Brain microvascular endothelial cell (primary cell): ENCODE results near the gene DPF3.

Experiments
- DNase-seq: peaks from one replicate; pipeline ENCODE4 v3.0.0-alpha.2; 2020
- H3K27ac ChIP-seq: fragments of 250-450 bp; sonication (Bioruptor Pico); 2 replicates; pipeline ENCODE4 v1.5.1; 2020; ENCODE audit warnings: mild to moderate bottlenecking, moderate library complexity
- H3K27me3 ChIP-seq: fragments of 250-450 bp; sonication (Bioruptor Pico); replicated peaks from 2 replicates; pipeline ENCODE4 v1.5.1; 2020; ENCODE audit warnings: mild to moderate bottlenecking
- H3K36me3 ChIP-seq: fragments of 250-450 bp; sonication (Bioruptor Pico); replicated peaks from 2 replicates; pipeline ENCODE4 v1.5.1; 2020; ENCODE audit warnings: mild to moderate bottlenecking
- H3K4me3 ChIP-seq: 2 replicates; pipeline ENCODE4 v1.5.1; 2011; ENCODE audit warnings: low read depth, mild to moderate bottlenecking, control low read depth, low read length, moderate library complexity
- CTCF ChIP-seq: IDR thresholded peaks from 2 replicates; pipeline ENCODE4 v1.5.1; 2011; ENCODE audit warnings: low read depth, mild to moderate bottlenecking, moderate library complexity, low read length, control low read depth, inconsistent platforms; ENCODE audit errors: missing control alignments
- in situ Hi-C: cut with HindIII; loops from 2 replicates; pipeline ENCODE4 v1.10.0; 2017; ENCODE audit warnings: low sequenced_read_pairs, low pct_ligation_motif_present

Gene DPF3

GRCh38 chr14:72699852-72700257 lies 194.0 kb downstream of the DPF3 start:
- TF ChIP-seq CTCF = no peak
- H3K27me3 ChIP-seq = no peaks in the 10 kb centered on the region
- in situ Hi-C loops = no loop called here
- H3K4me3 ChIP-seq = no peak overlapping the region
- no peak overlapping the region for H3K27ac ChIP-seq
- H3K36me3 ChIP-seq = no peaks in the 10 kb centered on the region
- no peak for DNase-seq

- no peak overlapping the region for H3K4me3 ChIP-seq
- H3K36me3 ChIP-seq = no peaks in the 10 kb centered on the region
- no peaks in the 10 kb centered on the region for H3K27me3 ChIP-seq
- in situ Hi-C loops = no loop called here
- no peak overlapping the region for H3K27ac ChIP-seq
- TF ChIP-seq CTCF = no peak
- no peak for DNase-seq
These were observed 194.5 kb downstream of the DPF3 start for GRCh38 chr14:72699443-72699842.

- no peak for DNase-seq
- H3K36me3 ChIP-seq = peaks cover 6% of the 10 kb centered on the region
- H3K4me3 ChIP-seq = no peak overlapping the region
- H3K27me3 ChIP-seq = no peaks in the 10 kb centered on the region
- in situ Hi-C loops = no loop called here
- H3K27ac ChIP-seq = no peak overlapping the region
- TF ChIP-seq CTCF = no peak
These were observed 201.2 kb downstream of the DPF3 start for GRCh38 chr14:72692696-72693095.

- peaks cover 6% of the 10 kb centered on the region for H3K36me3 ChIP-seq
- H3K4me3 ChIP-seq = no peak overlapping the region
- no peak for TF ChIP-seq CTCF
- DNase-seq = no peak
- no peaks in the 10 kb centered on the region for H3K27me3 ChIP-seq
- no peak overlapping the region for H3K27ac ChIP-seq
- in situ Hi-C loops = no loop called here
These were observed 203.6 kb downstream of the DPF3 start for GRCh38 chr14:72690324-72690723.

- H3K36me3 ChIP-seq = peaks cover 6% of the 10 kb centered on the region
- in situ Hi-C loops = no loop called here
- no peak for TF ChIP-seq CTCF
These were observed 204.8 kb downstream of the DPF3 start for GRCh38 chr14:72688990-72689671.

GRCh38 chr14:72686832-72687231 lies 207.1 kb downstream of the DPF3 start:
- in situ Hi-C loops = no loop called here
- TF ChIP-seq CTCF = no peak
- H3K27me3 ChIP-seq = no peaks in the 10 kb centered on the region
- DNase-seq = no peak
- peaks cover 6% of the 10 kb centered on the region for H3K36me3 ChIP-seq
- no peak overlapping the region for H3K4me3 ChIP-seq
- no peak overlapping the region for H3K27ac ChIP-seq

More at GRCh38 chr14:72688990-72689671, 204.8 kb downstream of the DPF3 start:
- Histone ChIP-seq H3K27ac (no peak overlapping the region), H3K27me3 (no peaks in the 10 kb centered on the region), H3K4me3 (no peak overlapping the region)
- DNase-seq = no peak
